ENCODE data around the gene PRKAR2B.

DNA sequence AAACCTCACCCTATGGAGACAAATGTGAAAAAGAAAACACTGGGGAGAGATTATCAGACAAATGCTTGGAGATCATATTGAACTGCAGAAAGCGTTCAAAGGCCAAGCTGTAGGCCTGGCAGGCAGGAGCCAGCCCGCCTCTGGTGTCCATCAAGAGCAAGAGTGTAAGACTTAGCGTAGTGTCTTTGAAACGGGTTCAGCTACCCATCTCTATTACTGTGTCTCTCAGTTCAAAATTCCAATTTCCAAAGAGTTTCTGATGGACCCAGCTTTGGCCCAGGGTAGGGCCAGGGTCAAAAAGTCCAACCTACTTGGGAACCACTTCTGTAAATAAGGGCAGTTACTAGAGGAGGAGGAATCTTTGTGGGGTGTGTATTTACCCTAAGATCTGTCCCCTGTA lies 78.9 kb downstream of the PRKAR2B start:
- TF ChIP-seq EZH2phosphoT487 (IDR thresholded peaks at IDR 0.05): no peak
- TF ChIP-seq, protein P1, sequence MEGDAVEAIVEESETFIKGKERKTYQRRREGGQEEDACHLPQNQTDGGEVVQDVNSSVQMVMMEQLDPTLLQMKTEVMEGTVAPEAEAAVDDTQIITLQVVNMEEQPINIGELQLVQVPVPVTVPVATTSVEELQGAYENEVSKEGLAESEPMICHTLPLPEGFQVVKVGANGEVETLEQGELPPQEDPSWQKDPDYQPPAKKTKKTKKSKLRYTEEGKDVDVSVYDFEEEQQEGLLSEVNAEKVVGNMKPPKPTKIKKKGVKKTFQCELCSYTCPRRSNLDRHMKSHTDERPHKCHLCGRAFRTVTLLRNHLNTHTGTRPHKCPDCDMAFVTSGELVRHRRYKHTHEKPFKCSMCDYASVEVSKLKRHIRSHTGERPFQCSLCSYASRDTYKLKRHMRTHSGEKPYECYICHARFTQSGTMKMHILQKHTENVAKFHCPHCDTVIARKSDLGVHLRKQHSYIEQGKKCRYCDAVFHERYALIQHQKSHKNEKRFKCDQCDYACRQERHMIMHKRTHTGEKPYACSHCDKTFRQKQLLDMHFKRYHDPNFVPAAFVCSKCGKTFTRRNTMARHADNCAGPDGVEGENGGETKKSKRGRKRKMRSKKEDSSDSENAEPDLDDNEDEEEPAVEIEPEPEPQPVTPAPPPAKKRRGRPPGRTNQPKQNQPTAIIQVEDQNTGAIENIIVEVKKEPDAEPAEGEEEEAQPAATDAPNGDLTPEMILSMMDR (IDR thresholded peaks at IDR 0.05): no peak

Data from neural progenitor cell (in vitro differentiated cells).